Activated naive CD4-positive, alpha-beta T cell treated with anti-CD3 and anti-CD28 coated beads, Interleukin-2, amount 10 ng/mL, durations not matched to agents 7 days and 5 days (primary cell): ENCODE measurements around the gene CXCR4.
A peak's percentile ranks its signal among the peaks of the same experiment; 100 is the strongest.

ENCODE experiments used
- CTCF ChIA-PET: fragments of 350-600 bp; sonication (Branson Sonifier 250); formaldehyde crosslinking; loops from one replicate; lab custom pipeline; 2021; ENCODE audit warnings: antibody characterized with exemption; lab: Charles Lee
- DNase-seq: peaks from one replicate; pipeline ENCODE4 v3.0.0-alpha.2; 2020
- H3K27ac Mint-ChIP-seq: one replicate; pipeline ENCODE4 v1.8.0; 2021; ENCODE audit warnings: mild to moderate bottlenecking, moderate library complexity, mixed read lengths
- H3K27me3 Mint-ChIP-seq: one replicate; pipeline ENCODE4 v1.8.0; 2021; ENCODE audit warnings: mild to moderate bottlenecking, mixed read lengths
- H3K36me3 Mint-ChIP-seq: one replicate; pipeline ENCODE4 v1.8.0; 2021; ENCODE audit warnings: mixed read lengths
- H3K4me1 Mint-ChIP-seq: one replicate; pipeline ENCODE4 v1.8.0; 2021; ENCODE audit warnings: mixed read lengths
- H3K4me3 Mint-ChIP-seq: one replicate; pipeline ENCODE4 v1.8.0; 2021; ENCODE audit warnings: mild to moderate bottlenecking, moderate library complexity, mixed read lengths
- H3K9me3 Mint-ChIP-seq: one replicate; pipeline ENCODE4 v1.8.0; 2021; ENCODE audit warnings: mixed read lengths

CXCR4 gene

DNA sequence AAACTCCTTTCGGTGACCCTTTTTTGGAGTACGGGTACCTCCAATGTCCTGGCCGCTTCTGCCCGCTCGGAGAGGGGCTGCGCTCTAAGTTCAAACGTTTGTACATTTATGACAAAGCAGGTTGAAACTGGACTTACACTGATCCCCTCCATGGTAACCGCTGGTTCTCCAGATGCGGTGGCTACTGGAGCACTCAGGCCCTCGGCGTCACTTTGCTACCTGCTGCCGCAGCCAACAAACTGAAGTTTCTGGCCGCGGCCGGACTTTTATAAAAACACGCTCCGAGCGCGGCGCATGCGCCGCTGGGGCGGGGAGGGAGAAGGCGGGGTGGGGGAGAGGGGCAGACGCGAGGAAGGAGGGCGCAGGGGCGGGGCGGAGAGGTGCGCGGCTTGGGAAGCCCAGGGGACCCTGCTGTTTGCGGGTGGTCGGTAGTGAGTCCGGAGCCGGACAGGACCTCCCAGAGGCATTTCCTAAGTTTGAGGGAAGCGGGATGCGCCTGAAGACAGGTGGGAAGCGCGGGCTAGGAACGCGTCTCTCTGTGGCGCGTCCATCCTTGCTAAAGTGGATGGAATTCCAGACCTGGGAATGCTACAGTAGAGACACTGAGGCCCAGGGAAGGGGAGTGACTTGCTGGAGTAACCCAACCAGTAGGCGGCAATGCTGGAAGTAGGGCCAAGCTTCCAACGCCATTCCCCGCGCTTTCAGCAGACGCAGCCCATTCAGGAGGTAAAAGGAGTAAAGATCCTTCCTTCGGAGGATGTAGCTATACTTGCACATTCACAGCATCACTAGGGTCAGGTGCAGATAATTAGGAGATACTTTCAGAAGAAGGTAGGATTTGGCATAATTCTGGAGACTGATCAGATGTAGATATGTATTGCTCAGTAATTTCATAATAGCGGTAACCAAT, at the start of gene CXCR4:
CXCR4 (minus strand) TSS at position 241 of the 910 bp plus-strand sequence; CDS start at position 152, 89 bp downstream.
- peaks cover 43% of the 10 kb centered on the region for H3K36me3 Mint-ChIP-seq

DNA sequence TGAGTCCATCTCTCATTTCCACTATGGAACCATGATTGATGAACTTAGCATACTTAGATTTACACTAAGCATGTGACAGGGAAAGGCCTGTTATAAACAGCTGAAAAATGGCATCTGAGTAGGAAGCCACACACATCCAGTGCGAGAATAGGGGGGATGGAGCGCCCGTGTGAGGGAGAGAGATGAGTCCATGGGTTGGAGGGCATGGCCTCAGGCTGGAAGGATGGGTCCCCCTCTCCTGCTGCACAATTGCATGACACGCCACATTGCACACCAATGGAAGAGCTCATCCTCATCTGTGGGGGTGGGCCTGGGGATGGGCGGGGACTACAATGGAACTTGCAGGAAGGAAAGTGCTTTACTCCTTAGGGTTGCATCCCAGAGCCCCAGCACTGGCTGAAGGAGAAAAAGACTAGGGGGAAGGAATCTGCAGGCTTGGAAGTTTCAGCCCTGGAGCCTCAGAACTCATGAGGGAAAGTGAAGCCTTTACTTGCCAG, 46.4 kb upstream of the CXCR4 start:
- Mint-ChIP-seq H3K4me1 (peaks cover 15% of the 10 kb centered on the region), H3K4me3 (no peak overlapping the region), H3K36me3 (no peaks in the 10 kb centered on the region), H3K27me3 (peaks cover 23% of the 10 kb centered on the region), H3K9me3 (no peaks in the 10 kb centered on the region), H3K27ac (no peak overlapping the region)
- DNase-seq: no peak
- CTCF ChIA-PET: no interaction called here

More for the DNA sequence above, at the start of gene CXCR4:
- Mint-ChIP-seq H3K27me3 (peaks cover 35% of the 10 kb centered on the region), H3K27ac (peak within 1 kb of the TSS; percentile 98), H3K9me3 (no peaks in the 10 kb centered on the region), H3K4me3 (peak within 1 kb of the TSS; percentile 97), H3K4me1 (peaks cover 62% of the 10 kb centered on the region)
- peak; percentile 92 for DNase-seq
- CTCF ChIA-PET: interaction anchor here (1.0 to 1.5 kb wide), 7 partner anchors 12 to 266 kb away, joined by 3 to 7 read pairs (median 3); no protein-coding TSS in a partner anchor

DNA sequence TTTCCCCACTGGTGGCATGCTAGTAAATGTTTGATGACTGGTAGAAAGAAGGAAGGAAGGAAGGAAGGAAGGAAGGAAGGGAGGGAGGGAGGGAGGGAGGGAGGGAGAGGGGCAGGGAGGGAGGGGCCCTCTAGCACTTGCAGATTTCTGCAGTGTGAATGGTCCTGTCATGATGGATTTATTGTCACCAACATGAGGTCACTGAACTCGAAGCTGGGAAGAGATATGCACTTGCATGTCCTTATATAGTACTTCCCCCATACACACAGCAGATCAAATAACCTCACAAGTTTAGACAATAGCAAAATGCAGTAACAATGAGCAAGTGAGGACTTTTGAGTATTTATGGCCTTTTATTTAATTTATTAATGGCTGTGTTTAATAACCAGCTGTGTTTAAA, 44.5 kb upstream of the CXCR4 start:
- no peaks in the 10 kb centered on the region for H3K36me3 Mint-ChIP-seq
- CTCF ChIA-PET: interaction anchor here (0.7 kb wide), 1 partner anchor 50 kb away, joined by 3 read pairs; no protein-coding TSS in a partner anchor
- H3K4me1 Mint-ChIP-seq: peaks cover 15% of the 10 kb centered on the region
- H3K4me3 Mint-ChIP-seq: no peak overlapping the region
- peaks cover 14% of the 10 kb centered on the region for H3K27me3 Mint-ChIP-seq
- no peaks in the 10 kb centered on the region for H3K9me3 Mint-ChIP-seq
- no peak overlapping the region for H3K27ac Mint-ChIP-seq
- DNase-seq: no peak

DNA sequence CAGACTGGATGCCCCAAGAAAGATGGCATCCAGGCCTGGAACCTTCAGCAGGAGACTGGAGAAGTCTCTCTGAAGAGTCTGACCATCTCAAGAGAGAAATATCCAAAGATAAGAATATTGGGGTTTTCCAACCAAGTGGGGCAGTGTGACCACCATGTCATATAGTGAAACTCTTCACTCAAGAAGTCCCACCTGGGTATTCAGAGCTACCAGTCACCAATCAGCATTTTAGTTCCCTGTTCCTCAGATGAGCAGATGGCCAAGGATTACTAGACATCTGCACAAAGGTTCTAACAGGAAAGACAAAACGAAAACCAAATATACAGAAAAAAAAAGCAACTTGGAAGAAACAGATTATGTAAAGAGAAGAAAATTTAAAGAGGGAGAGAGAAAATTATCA, 38.5 kb upstream of the CXCR4 start:
- DNase-seq: no peak
- Mint-ChIP-seq H3K27me3 (peaks cover 21% of the 10 kb centered on the region), H3K27ac (no peak overlapping the region), H3K9me3 (no peaks in the 10 kb centered on the region), H3K36me3 (no peaks in the 10 kb centered on the region), H3K4me1 (peaks cover 7% of the 10 kb centered on the region), H3K4me3 (no peak overlapping the region)
- CTCF ChIA-PET: interaction anchor here (1.4 kb wide), 1 partner anchor 212 kb away, joined by 3 read pairs; no protein-coding TSS in a partner anchor

DNA sequence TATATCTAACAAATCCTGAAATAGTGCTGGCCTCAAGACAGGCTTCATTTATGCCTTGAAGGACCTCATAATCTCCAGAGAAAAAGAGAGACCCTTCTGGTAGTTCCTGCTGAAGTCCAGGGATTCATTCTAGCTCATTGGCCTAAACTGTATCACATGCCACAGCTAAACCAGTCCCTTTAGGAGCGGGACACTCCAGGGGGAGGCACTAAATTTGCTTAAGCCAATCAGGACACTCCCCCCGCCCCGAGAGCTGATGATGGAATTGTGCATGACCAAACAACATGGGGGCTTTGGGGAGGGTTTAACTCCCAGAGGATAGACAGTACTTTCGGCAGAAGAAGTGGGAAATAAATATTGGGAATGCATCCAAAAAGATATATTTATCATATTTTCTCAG, 36.4 kb upstream of the CXCR4 start:
- CTCF ChIA-PET: no interaction called here
- DNase-seq: no peak
- Mint-ChIP-seq H3K4me1 (peaks cover 14% of the 10 kb centered on the region), H3K27me3 (peaks cover 19% of the 10 kb centered on the region), H3K36me3 (peaks cover 2% of the 10 kb centered on the region), H3K27ac (no peak overlapping the region), H3K4me3 (no peak overlapping the region), H3K9me3 (no peaks in the 10 kb centered on the region)

DNA sequence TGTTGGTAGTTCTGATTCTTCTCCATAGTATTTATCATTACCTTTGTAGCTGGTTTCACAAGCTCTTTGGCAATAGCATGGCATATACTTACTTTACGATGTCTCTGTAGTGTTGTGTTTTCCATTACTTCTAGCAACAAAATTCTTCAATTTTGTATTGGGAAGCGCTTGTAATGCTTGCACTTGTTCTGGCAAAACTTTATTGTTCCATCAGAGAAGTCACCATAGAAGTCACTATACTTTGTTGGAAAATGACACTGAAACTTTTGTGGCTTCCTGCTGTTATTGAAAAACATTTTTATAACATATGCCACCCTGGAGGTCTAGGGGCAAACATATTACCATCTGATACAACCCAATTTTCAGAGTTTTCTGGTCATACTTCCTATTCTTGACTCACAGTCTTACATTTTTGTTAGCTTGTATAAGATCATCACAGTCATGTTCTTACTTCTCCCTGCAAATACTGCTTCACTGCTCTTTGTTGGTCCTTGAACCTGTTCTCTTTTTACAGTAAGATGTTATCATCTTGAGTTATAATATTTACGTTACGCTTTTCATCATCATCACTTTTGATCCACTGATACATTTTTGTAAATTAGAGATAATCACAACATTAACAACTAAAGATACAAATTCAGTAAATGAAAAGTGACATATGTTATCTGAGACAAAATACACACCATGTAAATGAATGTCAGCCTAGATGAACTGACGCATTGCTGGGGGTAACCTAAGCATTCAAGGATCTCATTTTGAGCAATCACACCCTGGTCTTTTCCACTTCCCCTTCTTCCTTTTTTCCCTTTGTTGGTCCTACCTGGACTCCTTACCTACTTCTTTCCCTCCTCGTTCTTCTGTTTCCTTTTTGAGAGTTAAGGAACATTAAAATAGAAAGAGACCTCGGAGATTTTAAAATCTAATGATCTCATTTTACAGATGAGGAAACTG, 33.3 kb upstream of the CXCR4 start:
- peaks cover 2% of the 10 kb centered on the region for H3K36me3 Mint-ChIP-seq
- no peak overlapping the region for H3K27ac Mint-ChIP-seq
- peaks cover 4% of the 10 kb centered on the region for H3K9me3 Mint-ChIP-seq
- no peak for DNase-seq
- H3K4me1 Mint-ChIP-seq: peaks cover 14% of the 10 kb centered on the region
- H3K4me3 Mint-ChIP-seq: no peak overlapping the region
- CTCF ChIA-PET: no interaction called here
- peaks cover 27% of the 10 kb centered on the region for H3K27me3 Mint-ChIP-seq

DNA sequence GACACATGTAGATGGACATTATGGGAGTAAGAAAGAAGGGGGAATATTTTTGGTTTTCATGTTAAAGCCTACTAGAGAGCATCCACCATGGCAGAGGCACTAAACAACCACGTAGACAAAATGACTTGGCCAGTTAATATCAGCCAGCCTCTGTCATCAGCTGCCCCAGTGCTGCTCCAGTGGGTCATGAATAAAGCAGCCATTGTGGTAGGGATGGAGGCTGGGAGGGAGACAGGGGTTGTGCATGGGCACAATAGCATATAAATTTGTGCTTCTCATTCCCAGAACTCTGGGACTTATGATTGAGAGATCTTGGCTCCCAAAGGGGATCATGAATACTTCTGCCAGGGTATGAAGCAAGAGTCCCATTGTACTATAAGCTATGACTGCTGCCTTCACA, 31.1 kb upstream of the CXCR4 start:
- H3K4me3 Mint-ChIP-seq: no peak overlapping the region
- no peak overlapping the region for H3K27ac Mint-ChIP-seq
- peaks cover 14% of the 10 kb centered on the region for H3K4me1 Mint-ChIP-seq
- H3K9me3 Mint-ChIP-seq: peaks cover 4% of the 10 kb centered on the region
- CTCF ChIA-PET: no interaction called here
- peaks cover 2% of the 10 kb centered on the region for H3K36me3 Mint-ChIP-seq
- peaks cover 36% of the 10 kb centered on the region for H3K27me3 Mint-ChIP-seq
- no peak for DNase-seq

DNA sequence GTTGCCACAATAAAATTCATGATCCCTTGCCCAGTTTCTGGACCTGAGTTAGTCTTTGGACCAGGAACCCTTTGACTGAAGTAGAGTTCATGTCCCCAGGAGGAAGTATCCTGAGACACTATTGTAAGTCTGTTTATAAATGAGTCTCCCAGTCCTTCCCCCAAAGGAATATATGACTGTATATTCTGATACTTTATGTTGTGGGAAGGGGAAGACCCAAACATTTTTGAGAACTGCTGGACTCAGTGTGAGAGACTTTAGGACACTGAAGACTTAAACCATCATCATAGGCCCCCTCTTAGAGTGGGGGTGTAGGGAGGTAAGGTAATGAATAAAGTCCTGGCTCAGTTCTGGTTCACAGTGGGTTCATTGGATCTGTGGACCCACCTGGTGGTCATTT, 28.6 kb upstream of the CXCR4 start:
- Mint-ChIP-seq H3K27ac (no peak overlapping the region), H3K27me3 (peaks cover 21% of the 10 kb centered on the region), H3K36me3 (peaks cover 2% of the 10 kb centered on the region), H3K4me3 (no peak overlapping the region), H3K4me1 (peaks cover 14% of the 10 kb centered on the region), H3K9me3 (peaks cover 4% of the 10 kb centered on the region)
- no peak for DNase-seq
- CTCF ChIA-PET: no interaction called here

DNA sequence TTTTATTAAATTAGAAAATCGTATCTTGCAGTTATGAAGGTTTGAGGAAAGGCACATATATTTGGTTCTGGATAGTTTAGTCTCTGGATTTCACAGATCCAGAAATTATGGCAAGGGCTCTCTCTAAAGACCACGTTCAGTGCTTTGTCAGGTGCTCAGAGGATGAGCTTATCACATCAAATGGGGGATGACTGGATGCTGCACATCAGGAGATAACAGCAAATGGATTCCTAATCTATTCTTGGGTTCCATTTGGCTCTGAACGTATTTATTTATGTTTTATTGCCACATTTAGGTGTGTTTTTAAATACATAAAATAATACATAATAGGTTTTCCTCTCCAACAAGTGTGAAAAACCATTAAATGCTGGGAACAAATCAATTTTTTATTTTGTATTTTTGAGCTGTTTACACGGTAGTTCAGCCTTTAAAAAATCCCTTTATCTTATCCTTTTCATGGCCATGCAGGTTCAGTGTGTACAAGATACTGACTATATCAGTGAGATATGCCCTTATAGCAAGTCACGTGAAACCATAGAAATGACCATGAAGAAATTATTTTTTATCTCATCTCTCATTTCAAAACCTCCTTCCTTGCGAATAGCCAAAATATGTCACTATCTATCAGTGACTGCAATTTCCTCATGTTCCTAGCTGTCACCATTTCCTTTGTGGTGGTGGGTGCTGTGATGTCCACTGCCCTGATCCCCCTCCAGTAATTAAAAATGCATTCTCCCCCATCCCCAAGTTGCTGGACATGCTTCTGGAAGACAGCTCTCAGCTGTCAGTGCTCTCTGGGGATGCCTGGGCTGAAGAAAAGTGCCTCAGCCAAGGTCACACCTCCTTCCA, 25.9 kb upstream of the CXCR4 start:
- Mint-ChIP-seq H3K27ac (no peak overlapping the region), H3K4me1 (peaks cover 25% of the 10 kb centered on the region), H3K27me3 (peaks cover 29% of the 10 kb centered on the region), H3K9me3 (peaks cover 4% of the 10 kb centered on the region), H3K4me3 (no peak overlapping the region), H3K36me3 (no peaks in the 10 kb centered on the region)
- DNase-seq: no peak
- CTCF ChIA-PET: interaction anchor here (0.6 to 1.5 kb wide), 3 partner anchors 61 to 233 kb away, joined by 3 to 4 read pairs (median 3); no protein-coding TSS in a partner anchor

DNA sequence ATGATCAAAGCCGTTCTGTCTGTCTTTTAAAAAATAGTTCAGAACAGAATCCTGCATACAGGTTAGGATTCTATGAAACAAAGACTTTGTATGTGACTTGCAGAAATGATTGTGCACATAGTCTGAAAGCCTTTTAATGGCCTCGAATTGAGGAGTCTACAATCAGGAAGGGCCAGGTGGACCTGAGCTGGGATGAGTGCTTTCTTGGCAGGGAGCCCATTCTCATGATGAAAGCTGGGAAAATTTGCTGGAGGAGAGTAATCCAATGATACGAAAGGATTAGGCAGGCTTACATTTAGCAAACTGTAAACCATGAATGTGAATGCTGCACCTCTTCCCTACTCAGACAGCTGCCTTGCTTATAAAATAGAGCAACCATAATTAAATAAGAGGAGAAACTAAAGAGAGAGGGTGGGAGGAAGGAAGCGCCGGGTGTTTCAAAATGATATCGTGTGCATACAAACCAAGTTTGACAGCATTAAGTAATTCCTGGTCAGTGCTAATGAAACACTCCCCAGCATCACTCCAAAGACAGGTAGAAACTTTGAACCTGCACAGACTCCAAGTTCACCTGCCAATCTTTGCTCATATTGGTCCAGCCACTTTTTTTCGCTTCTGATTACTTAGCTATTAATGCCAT, 23.7 kb upstream of the CXCR4 start:
- no peak overlapping the region for H3K27ac Mint-ChIP-seq
- H3K36me3 Mint-ChIP-seq: peaks cover 5% of the 10 kb centered on the region
- CTCF ChIA-PET: no interaction called here
- DNase-seq: no peak
- peaks cover 47% of the 10 kb centered on the region for H3K4me1 Mint-ChIP-seq
- H3K27me3 Mint-ChIP-seq: peaks cover 38% of the 10 kb centered on the region
- no peaks in the 10 kb centered on the region for H3K9me3 Mint-ChIP-seq
- no peak overlapping the region for H3K4me3 Mint-ChIP-seq

DNA sequence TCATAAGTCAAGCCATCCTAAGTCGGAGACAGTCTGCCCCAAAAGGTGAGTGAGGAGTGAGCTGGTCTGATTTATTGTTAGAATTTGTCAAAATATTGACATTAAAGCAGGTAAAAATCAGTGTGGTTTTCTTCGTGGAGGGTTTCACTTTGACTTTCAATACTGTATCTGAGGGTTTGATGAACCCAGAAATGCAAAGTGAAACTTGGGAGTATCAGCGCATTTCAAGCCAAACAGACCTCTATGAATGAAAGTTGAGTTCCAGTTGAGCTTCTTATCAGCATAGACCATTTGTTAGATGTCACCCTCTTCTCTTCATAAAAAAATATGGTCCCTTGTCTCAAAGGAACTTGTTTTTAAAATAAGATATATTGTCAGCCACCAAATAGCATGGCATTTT, 21.7 kb upstream of the CXCR4 start:
- CTCF ChIA-PET: interaction anchor here (0.9 to 1.0 kb wide), 2 partner anchors 221 to 245 kb away, joined by 3 to 4 read pairs; no protein-coding TSS in a partner anchor
- peaks cover 67% of the 10 kb centered on the region for H3K4me1 Mint-ChIP-seq

DNA sequence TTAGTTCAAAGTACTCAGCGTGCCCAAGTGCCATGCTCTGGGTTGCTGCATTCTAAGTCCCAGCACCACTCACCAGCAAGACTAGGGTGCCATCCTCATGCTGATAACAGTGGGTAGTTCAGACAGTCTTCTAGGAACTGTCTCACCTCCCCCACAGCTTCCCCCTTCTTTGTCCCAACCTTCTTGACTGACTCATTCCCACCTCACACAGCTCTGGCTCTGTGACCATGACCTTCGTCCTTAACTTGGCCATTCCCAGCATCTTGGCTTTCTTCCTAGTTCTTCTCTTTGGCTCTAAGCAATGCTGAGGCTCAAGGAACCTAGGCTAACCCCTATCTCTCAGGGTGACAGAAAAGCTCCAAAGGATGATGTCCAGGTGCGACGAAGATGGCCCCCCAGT, 20.0 kb upstream of the CXCR4 start:
- Mint-ChIP-seq H3K27ac (no peak overlapping the region), H3K27me3 (peaks cover 32% of the 10 kb centered on the region), H3K4me3 (no peak overlapping the region), H3K36me3 (peaks cover 5% of the 10 kb centered on the region), H3K9me3 (no peaks in the 10 kb centered on the region), H3K4me1 (peaks cover 83% of the 10 kb centered on the region)
- CTCF ChIA-PET: interaction anchor here (2.2 kb wide), 1 partner anchor 246 kb away, joined by 9 read pairs; no protein-coding TSS in a partner anchor
- DNase-seq: no peak

More for the DNA sequence above, 21.7 kb upstream of the CXCR4 start:
- H3K36me3 Mint-ChIP-seq: peaks cover 5% of the 10 kb centered on the region
- peak; percentile 25 for DNase-seq
- H3K9me3 Mint-ChIP-seq: no peaks in the 10 kb centered on the region
- H3K4me3 Mint-ChIP-seq: peak overlapping the region; percentile 3
- peak overlapping the region; percentile 5 for H3K27ac Mint-ChIP-seq
- H3K27me3 Mint-ChIP-seq: peaks cover 37% of the 10 kb centered on the region
